MG63 (cell line): ENCODE results near the gene SUCO. TPM values are rescaled to one million over a fixed set of nuclear protein-coding genes. Genes with fewer than 3 reads are reported as not detected.
A peak's percentile ranks its signal among the peaks of the same experiment; 100 is the strongest.

Experiments
- DNase-seq: peaks from one replicate; pipeline ENCODE4 v3.0.0-alpha.2; 2020
- H3K27me3 ChIP-seq: fragments of 250-450 bp; sonication (Bioruptor Pico); 2 replicates; pipeline ENCODE4 v1.5.1; 2020; ENCODE audit warnings: mild to moderate bottlenecking, moderate library complexity
- H3K36me3 ChIP-seq: fragments of 250-450 bp; sonication (Bioruptor Pico); 2 replicates; pipeline ENCODE4 v1.5.1; 2020; ENCODE audit warnings: mild to moderate bottlenecking, moderate library complexity
- H3K4me3 ChIP-seq: fragments of 250-450 bp; sonication (Bioruptor Pico); 2 replicates; pipeline ENCODE4 v1.5.1; 2020; ENCODE audit warnings: mild to moderate bottlenecking, moderate library complexity
- H3K9me3 ChIP-seq: fragments of 250-450 bp; sonication (Bioruptor Pico); 2 replicates; pipeline ENCODE4 v1.5.1; 2020; ENCODE audit warnings: mild to moderate bottlenecking, moderate library complexity
- total RNA-seq: library from RNA; depleted of rRNA; stranded (reverse); fragments of >200 nt; shearing (Covaris generic); gene quantifications from 2 replicates; pipeline ENCODE4 v1.2.3, GENCODE V29; 2014; ENCODE audit warnings: low replicate concordance

The SUCO gene
- total RNA-seq, 1 experiment from 2014 or later = 2.9 TPM

GRCh38 chr1:172510479-172510878, 22.5 kb upstream of the SUCO start:
- Histone ChIP-seq H3K27me3 (no peaks in the 10 kb centered on the region), H3K4me3 (no peak overlapping the region), H3K36me3 (no peaks in the 10 kb centered on the region), H3K9me3 (peaks cover 7% of the 10 kb centered on the region; the same call in 1 of the 2 replicates)
- DNase-seq = no peak

- H3K27me3 ChIP-seq = no peaks in the 10 kb centered on the region
- H3K9me3 ChIP-seq = peaks cover 7% of the 10 kb centered on the region; the same call in 1 of the 2 replicates
- DNase-seq = no peak
- H3K4me3 ChIP-seq = no peak overlapping the region
- H3K36me3 ChIP-seq = no peaks in the 10 kb centered on the region
These were observed 20.4 kb upstream of the SUCO start for GRCh38 chr1:172512591-172512990.

- no peak for DNase-seq
- Histone ChIP-seq H3K27me3 (no peaks in the 10 kb centered on the region), H3K4me3 (no peak overlapping the region), H3K36me3 (no peaks in the 10 kb centered on the region), H3K9me3 (peaks cover 7% of the 10 kb centered on the region; the same call in 1 of the 2 replicates)
These were observed 19.5 kb upstream of the SUCO start for GRCh38 chr1:172513479-172513878.

- DNase-seq = no peak
- Histone ChIP-seq H3K36me3 (no peaks in the 10 kb centered on the region), H3K9me3 (peaks cover 7% of the 10 kb centered on the region; the same call in 1 of the 2 replicates), H3K27me3 (no peaks in the 10 kb centered on the region; the same call in 1 of the 2 replicates), H3K4me3 (no peak overlapping the region)
These were observed 18.8 kb upstream of the SUCO start for GRCh38 chr1:172514108-172514507.

- Histone ChIP-seq H3K36me3 (no peaks in the 10 kb centered on the region), H3K27me3 (no peaks in the 10 kb centered on the region; the same call in 1 of the 2 replicates), H3K4me3 (no peak overlapping the region), H3K9me3 (peaks cover 7% of the 10 kb centered on the region; the same call in 1 of the 2 replicates)
- DNase-seq = no peak
These were observed 17.5 kb upstream of the SUCO start for GRCh38 chr1:172515436-172515835.

- H3K27me3 ChIP-seq = no peaks in the 10 kb centered on the region; the same call in 1 of the 2 replicates
- H3K9me3 ChIP-seq = peaks cover 7% of the 10 kb centered on the region; the same call in 1 of the 2 replicates
- H3K4me3 ChIP-seq = no peak overlapping the region
- no peak for DNase-seq
- H3K36me3 ChIP-seq = no peaks in the 10 kb centered on the region
These were observed 17.0 kb upstream of the SUCO start for GRCh38 chr1:172515927-172516326.

GRCh38 chr1:172517081-172517480, 15.9 kb upstream of the SUCO start:
- Histone ChIP-seq H3K4me3 (no peak overlapping the region), H3K36me3 (no peaks in the 10 kb centered on the region), H3K9me3 (peaks cover 7% of the 10 kb centered on the region; the same call in 1 of the 2 replicates), H3K27me3 (peaks cover 2% of the 10 kb centered on the region; the same call in 1 of the 2 replicates)
- DNase-seq = no peak

GRCh38 chr1:172517545-172517944, 15.4 kb upstream of the SUCO start:
- Histone ChIP-seq H3K9me3 (peaks cover 7% of the 10 kb centered on the region; the same call in 1 of the 2 replicates), H3K36me3 (no peaks in the 10 kb centered on the region), H3K4me3 (no peak overlapping the region), H3K27me3 (peaks cover 2% of the 10 kb centered on the region; the same call in 1 of the 2 replicates)
- DNase-seq = no peak

GRCh38 chr1:172529304-172529703, 3.6 kb upstream of the SUCO start:
- no peak overlapping the region for H3K4me3 ChIP-seq
- no peaks in the 10 kb centered on the region for H3K36me3 ChIP-seq
- no peak for DNase-seq
- no peaks in the 10 kb centered on the region for H3K27me3 ChIP-seq
- no peaks in the 10 kb centered on the region for H3K9me3 ChIP-seq

- H3K36me3 ChIP-seq = no peaks in the 10 kb centered on the region
- H3K4me3 ChIP-seq = no peak overlapping the region
- DNase-seq = no peak
- no peaks in the 10 kb centered on the region for H3K27me3 ChIP-seq
- H3K9me3 ChIP-seq = no peaks in the 10 kb centered on the region
These were observed 3.0 kb upstream of the SUCO start for GRCh38 chr1:172530000-172530399.

GRCh38 chr1:172531412-172532182, 1.4 kb upstream of the SUCO start:
- H3K36me3 ChIP-seq = no peaks in the 10 kb centered on the region
- H3K4me3 ChIP-seq = peak overlapping the region; percentile 97
- H3K27me3 ChIP-seq = no peaks in the 10 kb centered on the region
- no peak for DNase-seq
- no peaks in the 10 kb centered on the region for H3K9me3 ChIP-seq

GRCh38 chr1:172532183-172532699, 709 bp upstream of the SUCO start:
- DNase-seq = peak; percentile 93
- H3K4me3 ChIP-seq = peak overlapping the region; percentile 97
- H3K9me3 ChIP-seq = no peaks in the 10 kb centered on the region
- H3K36me3 ChIP-seq = no peaks in the 10 kb centered on the region
- no peaks in the 10 kb centered on the region for H3K27me3 ChIP-seq

- Histone ChIP-seq H3K9me3 (no peaks in the 10 kb centered on the region), H3K27me3 (no peaks in the 10 kb centered on the region), H3K4me3 (peak overlapping the region; percentile 97), H3K36me3 (no peaks in the 10 kb centered on the region)
- DNase-seq = peak; percentile 27
These were observed 682 bp downstream of the SUCO start for GRCh38 chr1:172533513-172534151.

- H3K9me3 ChIP-seq = no peaks in the 10 kb centered on the region
- no peaks in the 10 kb centered on the region for H3K36me3 ChIP-seq
- H3K4me3 ChIP-seq = no peak overlapping the region
These were observed 3.3 kb downstream of the SUCO start for GRCh38 chr1:172536256-172536655.

GRCh38 chr1:172537366-172537765, 4.4 kb downstream of the SUCO start:
- no peak overlapping the region for H3K4me3 ChIP-seq
- H3K36me3 ChIP-seq = no peaks in the 10 kb centered on the region
- no peaks in the 10 kb centered on the region for H3K9me3 ChIP-seq
- DNase-seq = no peak
- H3K27me3 ChIP-seq = no peaks in the 10 kb centered on the region

More at GRCh38 chr1:172536256-172536655, 3.3 kb downstream of the SUCO start:
- H3K27me3 ChIP-seq = no peaks in the 10 kb centered on the region
- no peak for DNase-seq

- Histone ChIP-seq H3K4me3 (no peak overlapping the region), H3K36me3 (no peaks in the 10 kb centered on the region), H3K9me3 (no peaks in the 10 kb centered on the region), H3K27me3 (no peaks in the 10 kb centered on the region)
- DNase-seq = no peak
These were observed 5.0 kb downstream of the SUCO start for GRCh38 chr1:172537827-172538391.

- H3K27me3 ChIP-seq = no peaks in the 10 kb centered on the region
- no peak for DNase-seq
- H3K9me3 ChIP-seq = no peaks in the 10 kb centered on the region
- no peak overlapping the region for H3K4me3 ChIP-seq
- H3K36me3 ChIP-seq = no peaks in the 10 kb centered on the region
These were observed 7.7 kb downstream of the SUCO start for GRCh38 chr1:172540635-172541034.
